Uterus (tissue), 2 donors: ENCODE results near the gene SPDYE4.

Experiments
- POLR2A ChIP-seq, 2 donors: fragments of 450-650 bp; IDR thresholded peaks; one replicate each; pipeline ENCODE4 v1.6.1; 2016; ENCODE audit warnings: antibody characterized with exemption in 2 of 2, mild to moderate bottlenecking in 1 of 2, moderate library complexity in 1 of 2
- TF ChIP-seq, protein P1 (sequence below), 4 experiments: fragments of 200-600 bp in 2 of 4; fragments of 450-650 bp in 2 of 4; sonication (generic) in 2 of 4; IDR thresholded peaks; one replicate each; pipeline ENCODE4 v1.5.1; 2016 to 2019; ENCODE audit warnings: antibody characterized with exemption in 4 of 4, mild to moderate bottlenecking in 2 of 4, moderate library complexity in 1 of 4

DNA sequence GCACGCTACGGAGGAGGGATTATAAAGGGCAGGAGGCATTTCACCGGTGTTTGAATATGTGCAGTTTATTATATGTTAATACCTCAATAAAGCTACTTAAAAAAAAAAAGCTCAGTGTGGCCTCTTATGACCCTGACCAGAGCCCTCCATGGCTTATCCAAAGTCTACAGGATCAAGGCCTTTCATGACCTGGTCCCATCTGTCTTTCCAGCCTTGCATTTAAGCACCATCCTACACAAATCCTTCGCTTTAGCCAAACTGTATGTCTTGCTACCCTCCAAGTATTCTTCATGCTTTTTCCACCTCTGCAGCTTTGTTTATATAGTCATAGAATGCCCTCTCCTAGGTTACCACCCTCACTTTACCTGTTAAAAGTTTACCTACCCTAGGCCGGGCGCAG, 34.3 kb upstream of the SPDYE4 start:
- TF ChIP-seq POLR2A (IDR thresholded peaks at IDR 0.05), result no peak
- TF ChIP-seq, protein P1, sequence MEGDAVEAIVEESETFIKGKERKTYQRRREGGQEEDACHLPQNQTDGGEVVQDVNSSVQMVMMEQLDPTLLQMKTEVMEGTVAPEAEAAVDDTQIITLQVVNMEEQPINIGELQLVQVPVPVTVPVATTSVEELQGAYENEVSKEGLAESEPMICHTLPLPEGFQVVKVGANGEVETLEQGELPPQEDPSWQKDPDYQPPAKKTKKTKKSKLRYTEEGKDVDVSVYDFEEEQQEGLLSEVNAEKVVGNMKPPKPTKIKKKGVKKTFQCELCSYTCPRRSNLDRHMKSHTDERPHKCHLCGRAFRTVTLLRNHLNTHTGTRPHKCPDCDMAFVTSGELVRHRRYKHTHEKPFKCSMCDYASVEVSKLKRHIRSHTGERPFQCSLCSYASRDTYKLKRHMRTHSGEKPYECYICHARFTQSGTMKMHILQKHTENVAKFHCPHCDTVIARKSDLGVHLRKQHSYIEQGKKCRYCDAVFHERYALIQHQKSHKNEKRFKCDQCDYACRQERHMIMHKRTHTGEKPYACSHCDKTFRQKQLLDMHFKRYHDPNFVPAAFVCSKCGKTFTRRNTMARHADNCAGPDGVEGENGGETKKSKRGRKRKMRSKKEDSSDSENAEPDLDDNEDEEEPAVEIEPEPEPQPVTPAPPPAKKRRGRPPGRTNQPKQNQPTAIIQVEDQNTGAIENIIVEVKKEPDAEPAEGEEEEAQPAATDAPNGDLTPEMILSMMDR (IDR thresholded peaks at IDR 0.05), result no peak
